Thyroid gland (tissue), 4 donors: ENCODE results near the gene CRABP2.

Source experiments
- CTCF ChIP-seq, 6 experiments: fragments of 200-600 bp in 3 of 6; fragments of 450-650 bp in 3 of 6; sonication (generic) in 3 of 6; IDR thresholded peaks; one replicate each; pipeline ENCODE4 v1.5.1; 2016 to 2019; ENCODE audit warnings: antibody characterized with exemption in 6 of 6, mild to moderate bottlenecking in 2 of 6, inconsistent platforms in 1 of 6, moderate library complexity in 1 of 6
- POLR2A ChIP-seq, 2 donors: fragments of 450-650 bp; IDR thresholded peaks; one replicate each; pipeline ENCODE4 v1.6.1; 2017; ENCODE audit warnings: antibody characterized with exemption in 2 of 2, mild to moderate bottlenecking in 2 of 2, moderate library complexity in 1 of 2

- TF ChIP-seq CTCF (IDR thresholded peaks at IDR 0.05) (no peak), POLR2A (IDR thresholded peaks at IDR 0.05) (no peak)
Measured at GRCh38 chr1:156665539-156665938, 39.8 kb downstream of the CRABP2 start.
